SKM-1 (cell line): ENCODE results near the gene CEACAM5.

ENCODE experiments used
- DNase-seq: peaks from one replicate; lab custom pipeline; 2025; ENCODE audit not compliant: unreplicated experiment; lab: John Stamatoyannopoulos, UW

The CEACAM5 gene

GRCh38 chr19:41708481-41708880 lies at the start of gene CEACAM5:
CEACAM5 (plus strand) TSS chr19:41708626; CDS start chr19:41708732, 106 bp downstream.
- no peak for DNase-seq

GRCh38 chr19:41666075-41666474 lies 42.4 kb upstream of the CEACAM5 start:
- DNase-seq: no peak

- no peak for DNase-seq
These were observed 40.1 kb upstream of the CEACAM5 start for GRCh38 chr19:41668315-41668714.

- DNase-seq: no peak
These were observed 37.7 kb upstream of the CEACAM5 start for GRCh38 chr19:41670755-41671154.

- no peak for DNase-seq
These were observed 36.9 kb upstream of the CEACAM5 start for GRCh38 chr19:41671486-41671885.

GRCh38 chr19:41682437-41682836 lies 26.0 kb upstream of the CEACAM5 start:
- DNase-seq: no peak

GRCh38 chr19:41687419-41687818 lies 21.0 kb upstream of the CEACAM5 start:
- no peak for DNase-seq

- DNase-seq: no peak
These were observed 20.3 kb upstream of the CEACAM5 start, which contains the start of gene CEACAM7 for GRCh38 chr19:41688098-41688497. CEACAM7 (minus strand) TSS chr19:41688270; CDS start chr19:41688165, 105 bp downstream.

- DNase-seq: no peak
These were observed 19.7 kb upstream of the CEACAM5 start for GRCh38 chr19:41688687-41689086.

- DNase-seq: no peak
These were observed 18.2 kb upstream of the CEACAM5 start for GRCh38 chr19:41689993-41690800.

- no peak for DNase-seq
These were observed 17.7 kb upstream of the CEACAM5 start for GRCh38 chr19:41690801-41691065.

GRCh38 chr19:41691268-41691970 lies 17.0 kb upstream of the CEACAM5 start:
- DNase-seq: no peak

GRCh38 chr19:41694196-41694595 lies 14.2 kb upstream of the CEACAM5 start:
- DNase-seq: no peak

- no peak for DNase-seq
These were observed 13.4 kb upstream of the CEACAM5 start for GRCh38 chr19:41694831-41695635.

GRCh38 chr19:41695745-41696144 lies 12.7 kb upstream of the CEACAM5 start:
- DNase-seq: no peak

- DNase-seq: no peak
These were observed 11.8 kb upstream of the CEACAM5 start for GRCh38 chr19:41696402-41697197.

GRCh38 chr19:41697198-41697855 lies 11.1 kb upstream of the CEACAM5 start:
- DNase-seq: no peak

- peak; percentile 3 for DNase-seq
These were observed 9.6 kb upstream of the CEACAM5 start for GRCh38 chr19:41698746-41699230.

GRCh38 chr19:41699231-41699967 lies 9.0 kb upstream of the CEACAM5 start:
- no peak for DNase-seq

GRCh38 chr19:41699968-41700323 lies 8.5 kb upstream of the CEACAM5 start:
- no peak for DNase-seq
